Measurements from ENCODE around the gene APOL6.

DNA sequence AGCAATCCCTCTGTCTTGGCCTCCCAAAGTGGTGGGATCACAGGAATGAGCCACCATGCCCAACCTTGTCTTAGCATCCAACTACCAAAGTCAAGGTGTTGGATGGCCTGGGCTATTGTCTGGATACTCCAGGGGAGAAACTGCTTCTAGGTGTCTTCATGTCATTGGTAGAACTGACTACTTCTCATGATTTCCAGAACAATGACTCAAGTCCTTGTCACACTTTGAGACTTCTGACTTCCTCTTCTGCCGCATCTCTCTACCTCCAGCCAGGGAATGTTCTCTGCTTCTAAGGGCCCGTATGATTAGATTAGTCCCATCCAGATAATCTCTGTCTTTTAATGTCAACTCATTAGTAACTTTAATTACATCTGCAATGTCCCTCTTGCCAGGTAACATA lies 30.6 kb downstream of the APOL6 start:
- no peak for TF ChIP-seq GLI4 (tag by site-specific recombination; IDR thresholded peaks at IDR 0.05)
- TF ChIP-seq ZNF660 (tag by site-specific recombination; IDR thresholded peaks at IDR 0.05) = no peak
- no peak for TF ChIP-seq ZBTB1 (tag by site-specific recombination; IDR thresholded peaks at IDR 0.05)
- no peak for TF ChIP-seq ZNF664 (tag by site-specific recombination; IDR thresholded peaks at IDR 0.05)
- TF ChIP-seq ZNF792 (tag by site-specific recombination; IDR thresholded peaks at IDR 0.05) = no peak
